Embryonic facial prominence (tissue), 1 donor: Measurements from ENCODE around the gene OR4K13.

Source experiments
- DNase-seq: peaks from one replicate; pipeline ENCODE4 v3.0.0-alpha.2; 2016; ENCODE audit errors: extremely low spot score

OR4K13 gene

GRCh38 chr14:20035938-20036337, at the start of gene OR4K13:
OR4K13 (minus strand) TSS chr14:20036038; CDS start chr14:20034758, 1,280 bp downstream.
- DNase-seq = no peak

- DNase-seq = no peak
Observed at GRCh38 chr14:20059745-20060144, 23.9 kb upstream of the OR4K13 start, which contains the start of gene OR4L1. OR4L1 (plus strand) TSS chr14:20060045; CDS start chr14:20060045, 0 bp downstream.

GRCh38 chr14:20048202-20048601, 12.4 kb upstream of the OR4K13 start:
- DNase-seq = no peak

GRCh38 chr14:20044243-20044642, 8.4 kb upstream of the OR4K13 start:
- DNase-seq = no peak

GRCh38 chr14:20035449-20035848, 389 bp downstream of the OR4K13 start:
- DNase-seq = no peak

- no peak for DNase-seq
Observed at GRCh38 chr14:20031058-20031457, 4.8 kb downstream of the OR4K13 start.

GRCh38 chr14:20019257-20019865, 16.5 kb downstream of the OR4K13 start, which contains the start of gene OR4K14:
OR4K14 (minus strand) TSS chr14:20019307; CDS start chr14:20015193, 4,114 bp downstream.
- no peak for DNase-seq

GRCh38 chr14:20008156-20008555, 27.7 kb downstream of the OR4K13 start:
- DNase-seq = no peak

- DNase-seq = no peak
Observed at GRCh38 chr14:20002319-20002718, 33.5 kb downstream of the OR4K13 start.

- DNase-seq = no peak
Observed at GRCh38 chr14:20001863-20002262, 34.0 kb downstream of the OR4K13 start, which contains the start of gene OR4Q2. OR4Q2 (plus strand) TSS chr14:20002163.

- no peak for DNase-seq
Observed at GRCh38 chr14:19993438-19993837, 42.4 kb downstream of the OR4K13 start.
